ENCODE measurements around the gene SULT1A2.
"Not testable (repeated sequence)": the region's sequence is repeated elsewhere in the genome, so short reads cannot be mapped to it uniquely, and the experiment has no call there.

Gene SULT1A2

GRCh38 chr16:28609631-28610594 is 13.1 kb upstream of the SULT1A2 start, which contains the start of gene SULT1A1:
TSS of gene SULT1A1 (minus strand) at chr16:28610044. CDS start at chr16:28608855, 1,189 bp downstream.
- no peak for DNase-seq (ENCODE audit: low spot score)

GRCh38 chr16:28608867-28609596 is 12.2 kb upstream of the SULT1A2 start:
- DNase-seq (ENCODE audit: low spot score) = not testable (repeated sequence)

DNA sequence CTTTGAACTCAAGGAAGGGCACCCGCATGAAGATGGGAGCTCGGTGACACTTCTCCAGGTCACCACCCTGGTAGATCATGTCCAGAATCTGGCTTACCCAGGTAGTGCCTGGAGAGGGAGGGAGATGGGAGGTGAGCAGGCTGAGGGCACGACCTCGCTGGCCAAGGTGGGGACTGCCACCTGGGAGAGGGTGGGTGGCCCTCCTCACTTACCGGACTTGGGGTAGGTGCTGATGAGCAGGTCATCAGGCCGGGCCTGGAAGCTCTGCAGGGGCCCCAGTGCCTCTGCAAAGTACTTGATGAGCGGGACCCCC is 11.6 kb upstream of the SULT1A2 start:
- not testable (repeated sequence) for DNase-seq (ENCODE audit: low spot score)

- DNase-seq (ENCODE audit: low spot score) = not testable (repeated sequence)
Observed at GRCh38 chr16:28607681-28608495, 11.0 kb upstream of the SULT1A2 start.

- DNase-seq (ENCODE audit: low spot score) = no peak
Observed at GRCh38 chr16:28607116-28607623, 10.3 kb upstream of the SULT1A2 start.

DNA sequence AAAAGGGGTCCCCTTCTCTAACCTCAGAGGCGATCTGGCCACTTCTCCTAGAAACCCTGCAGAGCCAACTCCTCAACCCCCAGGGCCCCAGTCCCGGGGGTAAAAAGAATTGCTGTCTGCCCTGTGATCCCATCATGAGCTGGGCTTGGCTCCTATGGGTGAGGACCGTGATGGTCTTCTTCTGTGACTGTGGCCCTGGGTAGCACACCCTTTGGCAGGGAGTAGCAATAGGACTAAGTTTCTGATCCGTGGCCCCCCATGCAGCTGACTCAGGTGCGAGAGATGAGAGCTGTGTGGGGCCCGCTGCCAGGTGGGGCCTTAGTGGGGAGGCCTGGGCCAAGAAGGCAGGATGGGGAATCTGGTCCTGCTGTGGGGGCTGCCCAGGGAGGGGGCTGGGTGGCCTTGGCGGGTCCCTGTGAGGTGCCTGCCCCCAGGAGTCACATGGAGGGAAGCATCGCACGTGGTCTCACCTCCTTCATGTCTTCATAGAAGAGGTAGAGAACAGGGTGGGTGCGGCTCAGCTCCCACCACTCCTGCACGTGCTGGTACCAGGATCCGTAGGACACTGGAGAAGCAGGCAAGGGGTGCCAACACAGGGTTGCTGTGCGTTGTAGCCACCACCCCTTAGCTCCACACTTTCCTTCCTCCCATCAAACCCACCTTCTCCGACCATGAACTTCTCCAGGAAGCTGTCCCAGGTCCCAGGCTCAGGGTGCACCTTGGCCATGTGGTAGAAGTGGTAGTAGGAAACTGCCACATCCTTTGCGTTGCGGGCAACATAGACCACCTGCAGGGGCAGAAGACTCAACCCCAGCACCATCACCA is 9.7 kb upstream of the SULT1A2 start:
- no peak for DNase-seq (ENCODE audit: low spot score)

DNA sequence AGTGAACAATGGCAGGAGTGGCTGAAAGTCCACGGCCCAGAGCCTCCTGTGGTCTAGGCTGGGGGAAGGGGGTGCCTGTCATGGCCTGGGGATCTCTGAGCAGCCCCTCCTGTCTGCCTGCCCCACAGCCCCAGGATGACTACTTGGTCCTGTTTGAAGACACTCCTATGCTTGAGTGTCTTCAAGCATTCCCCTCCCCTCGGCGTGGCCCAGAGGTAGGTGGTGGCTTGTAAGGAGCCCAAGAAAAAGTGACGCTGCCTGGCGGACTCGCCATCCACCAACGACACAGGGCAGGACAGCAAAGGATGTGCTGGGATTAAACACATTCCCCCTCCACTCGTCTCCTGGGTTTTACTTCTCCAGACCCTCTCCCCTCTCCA is 7.3 kb upstream of the SULT1A2 start:
- no peak for DNase-seq (ENCODE audit: low spot score)

DNA sequence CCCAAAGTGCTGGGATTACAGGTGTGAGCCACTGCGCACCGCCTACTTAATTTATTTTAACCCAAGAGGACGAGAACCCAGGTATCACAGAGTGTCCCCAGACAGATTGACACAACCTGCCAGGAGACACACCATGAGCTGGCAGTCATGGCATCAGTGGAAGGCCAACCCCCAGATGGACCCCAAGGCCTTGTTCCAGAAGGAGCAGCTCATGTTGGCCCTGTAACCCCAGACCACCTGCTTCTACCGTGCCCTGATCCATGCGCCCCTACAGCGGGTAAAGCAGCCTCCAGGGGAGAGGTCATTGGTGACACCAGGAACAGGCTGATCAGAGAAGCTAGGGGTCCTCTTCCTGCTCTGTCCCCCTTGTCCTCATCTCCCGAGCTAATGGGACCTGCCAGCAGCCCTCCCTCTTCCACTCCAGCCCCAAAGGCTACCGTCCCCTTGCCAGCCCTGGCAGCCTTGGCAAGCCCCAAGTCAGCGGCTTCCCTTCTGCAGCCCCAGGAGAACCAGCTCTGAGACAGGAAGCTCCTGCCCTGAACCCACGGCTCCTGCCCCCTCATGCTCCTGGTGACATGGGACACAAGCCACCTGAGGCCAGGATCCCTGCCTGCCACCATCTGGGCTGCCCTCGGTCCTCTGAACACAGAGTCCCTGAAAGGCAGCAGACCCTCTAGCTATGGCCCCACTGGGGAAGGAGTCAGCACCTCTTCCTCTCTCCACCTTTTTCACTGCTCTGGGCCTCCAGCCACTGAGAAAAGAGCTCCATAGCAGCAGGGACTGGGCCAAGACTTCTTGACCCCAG is 6.7 kb upstream of the SULT1A2 start:
- no peak for DNase-seq (ENCODE audit: low spot score)

DNA sequence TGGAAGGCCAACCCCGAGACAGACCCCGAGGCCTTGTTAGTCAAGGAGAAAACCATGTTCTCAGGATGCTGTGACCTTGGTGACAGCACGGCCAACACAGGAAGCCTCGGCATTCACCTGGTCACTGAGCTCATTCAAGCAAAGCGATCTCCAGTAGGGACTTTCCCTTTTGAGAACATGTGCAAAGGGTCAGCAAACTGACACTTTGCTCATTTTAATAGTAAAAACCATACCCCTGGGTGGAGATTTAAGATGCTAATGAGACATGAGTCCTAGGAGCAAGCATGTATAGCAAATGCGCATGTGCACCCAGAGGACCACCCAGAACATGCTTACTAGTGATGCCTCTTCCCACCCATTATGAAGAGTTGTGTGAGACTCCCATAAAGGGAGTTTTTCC is 5.7 kb upstream of the SULT1A2 start:
- DNase-seq (ENCODE audit: low spot score) = no peak

DNA sequence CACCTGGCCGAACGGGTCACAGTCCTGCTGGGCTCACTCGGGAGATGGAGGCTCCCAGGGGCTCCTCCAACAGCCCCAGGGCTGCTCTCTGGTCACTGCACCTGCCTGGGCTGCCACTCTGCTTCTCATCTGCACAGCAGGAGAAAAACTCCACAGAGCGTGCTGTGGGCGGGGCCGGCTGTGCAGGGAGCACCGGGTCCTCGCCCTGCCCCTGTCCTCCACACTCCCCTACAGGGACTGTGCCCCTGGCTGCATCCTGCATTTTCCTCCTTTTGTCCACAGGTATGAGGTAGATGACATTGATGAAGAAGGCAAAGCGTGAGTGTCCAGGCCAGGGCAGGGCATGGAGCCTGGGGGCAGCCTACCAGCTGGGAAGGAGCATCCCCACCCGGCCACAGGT is 5.2 kb upstream of the SULT1A2 start:
- not testable (repeated sequence) for DNase-seq (ENCODE audit: low spot score)

- DNase-seq (ENCODE audit: low spot score) = not testable (repeated sequence)
Observed at GRCh38 chr16:28601589-28601988, 4.7 kb upstream of the SULT1A2 start.

DNA sequence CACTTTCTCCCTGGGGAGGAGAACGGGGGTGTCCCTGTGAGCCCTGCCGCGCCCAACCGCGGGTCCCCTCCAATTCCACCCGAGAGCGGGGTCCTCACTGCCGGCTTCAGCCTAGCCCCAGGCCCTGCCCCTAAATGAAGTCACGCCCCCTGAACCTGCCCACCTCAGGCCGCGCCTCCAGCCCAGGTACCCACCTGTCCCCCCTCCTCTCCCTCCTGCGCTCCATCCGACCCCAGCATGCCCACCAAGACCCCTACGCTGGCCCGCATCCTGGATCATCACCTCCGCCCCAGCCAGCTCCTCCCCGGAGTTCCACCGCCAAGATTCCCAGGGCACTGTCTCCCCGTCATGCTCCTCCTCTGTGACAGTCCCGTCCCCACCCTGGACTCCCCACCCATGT is 4.1 kb upstream of the SULT1A2 start:
- not testable (repeated sequence) for DNase-seq (ENCODE audit: low spot score)

DNA sequence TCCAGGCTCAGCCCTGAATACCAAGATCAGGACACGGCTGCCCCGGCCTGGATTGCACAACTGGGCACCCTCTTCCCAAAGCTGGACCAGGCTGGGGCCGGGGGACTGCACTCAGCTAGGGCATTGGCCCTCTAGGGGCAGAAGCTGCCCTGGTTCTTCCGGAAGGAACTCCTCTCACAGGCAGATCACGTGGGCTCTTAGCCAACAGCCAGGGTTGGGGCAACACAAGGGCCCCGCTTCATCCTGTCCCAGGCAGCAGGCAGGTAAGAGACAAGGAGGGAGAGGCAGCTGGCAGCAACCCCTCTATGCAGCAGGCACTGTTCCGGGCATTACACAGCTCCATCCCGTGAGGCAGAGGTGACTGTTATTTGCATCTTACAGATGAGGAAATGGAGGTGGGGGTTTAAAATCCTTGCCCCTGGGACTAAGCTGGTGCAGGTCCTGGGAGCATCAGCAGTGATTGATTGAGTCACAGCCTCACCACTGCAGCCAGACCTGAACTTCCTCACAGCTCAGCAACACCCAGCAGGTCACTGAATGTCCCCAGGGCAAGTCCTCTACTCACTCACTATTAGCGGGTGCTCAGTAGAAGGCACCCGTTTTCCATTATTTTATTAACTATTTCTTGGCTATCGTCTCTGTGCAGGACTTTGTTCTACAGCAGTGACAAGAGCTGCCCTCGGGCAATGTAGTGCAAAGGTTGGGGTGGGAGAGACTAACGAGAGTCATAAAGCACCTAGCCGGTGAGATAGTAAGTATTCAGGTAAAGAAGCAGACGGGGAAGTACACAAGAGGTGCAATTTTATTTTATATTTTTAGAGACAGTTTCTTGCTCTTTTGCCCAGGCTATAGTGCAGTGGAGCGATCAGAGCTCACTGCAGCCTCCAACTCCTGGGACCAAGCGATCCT is 2.8 kb upstream of the SULT1A2 start:
- DNase-seq (ENCODE audit: low spot score) = not testable (repeated sequence)

DNA sequence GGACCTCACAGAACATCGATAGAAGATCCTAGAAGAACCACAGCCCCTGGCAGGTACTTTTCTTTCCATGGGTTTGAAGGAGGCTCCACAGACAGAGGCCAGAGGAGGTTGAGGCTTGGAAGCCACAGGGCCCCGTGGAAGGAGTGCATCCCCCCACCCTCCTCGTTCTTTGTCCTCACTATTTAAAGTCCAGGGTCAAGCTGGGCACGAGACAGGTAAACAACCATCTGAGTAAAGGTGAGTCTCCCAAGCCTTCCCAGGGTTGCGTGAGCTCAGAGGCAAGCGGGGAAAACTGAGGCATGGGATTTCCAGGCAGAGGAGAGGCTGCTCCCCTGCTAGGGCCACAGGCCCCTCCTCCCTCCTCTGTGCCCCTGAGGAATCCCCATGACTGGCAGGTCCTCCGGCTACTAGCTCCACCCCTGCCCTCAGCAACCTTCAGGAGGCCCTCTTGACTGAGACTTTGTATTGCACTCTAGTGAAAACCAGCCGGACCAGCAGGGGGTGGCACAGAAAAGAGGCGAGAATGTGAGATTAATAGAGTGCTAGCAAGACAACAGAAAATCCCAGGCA is 927 bp upstream of the SULT1A2 start:
- DNase-seq (ENCODE audit: low spot score) = no peak

DNA sequence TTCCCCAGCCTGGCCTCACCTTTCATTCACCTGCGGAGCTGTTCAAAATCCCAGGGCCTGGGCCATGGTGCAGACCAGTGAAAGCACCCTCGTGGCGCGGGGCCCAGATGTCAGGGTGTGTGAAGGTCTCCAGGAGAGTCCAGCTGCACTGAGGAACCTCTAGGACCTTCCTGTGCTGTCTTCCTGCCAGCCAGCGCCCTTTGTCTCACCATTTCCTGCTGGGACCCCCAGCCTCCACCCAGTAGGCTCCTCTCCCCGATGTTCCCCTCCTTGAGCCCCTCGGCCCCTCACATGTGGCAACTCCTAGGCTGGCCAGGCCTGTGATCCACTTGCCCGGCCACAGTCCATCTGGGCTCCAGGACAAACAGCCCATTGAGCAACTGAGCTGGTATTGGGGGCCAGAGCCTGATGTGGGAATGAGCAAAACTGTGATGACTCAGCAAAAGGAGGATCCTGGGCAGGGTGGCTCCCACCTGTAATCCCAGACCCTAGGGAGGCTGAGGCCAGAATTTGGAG is 677 bp downstream of the SULT1A2 start:
- no peak for DNase-seq (ENCODE audit: low spot score)

DNA sequence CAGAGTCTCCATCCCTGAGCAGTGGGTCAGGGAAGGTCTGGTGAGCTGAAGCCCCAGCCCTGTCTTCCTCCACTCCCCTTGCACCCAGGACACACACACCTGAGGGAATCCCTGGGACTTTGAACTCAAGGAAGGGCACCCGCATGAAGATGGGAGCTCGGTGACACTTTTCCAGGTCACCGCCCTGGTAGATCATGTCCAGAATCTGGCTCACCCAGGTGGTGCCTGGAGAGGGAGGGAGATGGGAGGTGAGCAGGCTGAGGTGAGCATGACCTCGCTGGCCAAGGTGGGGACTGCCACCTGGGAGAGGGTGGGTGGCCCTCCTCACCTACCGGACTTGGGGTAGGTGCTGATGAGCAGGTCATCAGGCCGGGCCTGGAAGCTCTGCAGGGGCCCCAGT is 1.4 kb downstream of the SULT1A2 start:
- not testable (repeated sequence) for DNase-seq (ENCODE audit: low spot score)

- DNase-seq (ENCODE audit: low spot score) = no peak
Observed at GRCh38 chr16:28592979-28593553, 3.8 kb downstream of the SULT1A2 start.

DNA sequence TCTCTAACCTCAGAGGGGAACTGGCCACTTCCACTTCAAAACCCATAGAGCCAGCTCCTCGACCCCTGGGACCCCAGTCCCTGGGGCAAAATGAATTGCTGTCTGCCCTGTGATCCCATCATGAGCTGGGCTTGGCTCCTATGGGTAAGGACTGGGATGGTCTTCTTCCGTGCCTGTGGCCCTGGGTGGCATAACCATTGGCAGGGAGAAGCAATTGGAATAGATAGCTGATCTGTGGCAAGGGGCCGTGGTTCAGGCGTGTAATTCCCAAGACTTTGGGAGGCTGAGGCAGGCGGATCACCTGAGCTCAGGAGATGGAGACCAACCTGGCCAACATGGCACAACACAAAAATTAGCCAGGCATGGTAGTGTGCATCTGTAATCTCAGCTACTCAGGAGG is 4.3 kb downstream of the SULT1A2 start:
- DNase-seq (ENCODE audit: low spot score) = no peak

Data from AG20443 (cell line).